Keratinocyte (primary cell): ENCODE results near the gene UBA6. TPM values are rescaled to one million over a fixed set of nuclear protein-coding genes. Genes with fewer than 3 reads are reported as not detected.
A peak's percentile ranks its signal among the peaks of the same experiment; 100 is the strongest.

ENCODE experiments used
- DNase-seq: peaks from one replicate; pipeline ENCODE4 v3.0.0-alpha.2; 2011; ENCODE audit warnings: low read depth, missing footprints, low spot score
- FAIRE-seq: peaks from 2 replicates; lab custom pipeline; 2011; peaks lifted over from hg19 to GRCh38; lab: Jason Lieb, UNC
- H2AFZ ChIP-seq: 2 replicates; pipeline ENCODE4 v1.6.0; 2012; ENCODE audit warnings: low read length, control low read depth, inconsistent platforms; ENCODE audit not compliant: control insufficient read depth
- H3K27ac ChIP-seq: 2 replicates; pipeline ENCODE4 v1.5.1; 2011; ENCODE audit warnings: low read length; ENCODE audit not compliant: control insufficient read depth, insufficient read depth
- H3K27me3 ChIP-seq: 3 replicates; pipeline ENCODE4 v1.6.0; 2011; ENCODE audit warnings: low read length; ENCODE audit not compliant: control insufficient read depth, insufficient read depth; ENCODE audit errors: extremely low read depth
- H3K36me3 ChIP-seq, 2 experiments: 2 replicates in 1 of 2; 3 replicates in 1 of 2; pipeline ENCODE4 v1.5.1; 2011; ENCODE audit warnings: low read length in 2 of 2, mild to moderate bottlenecking in 1 of 2; ENCODE audit not compliant: control insufficient read depth in 2 of 2, insufficient read depth in 2 of 2; ENCODE audit errors: extremely low read depth in 1 of 2
- H3K4me1 ChIP-seq: 3 replicates; pipeline ENCODE4 v1.5.1; 2011; ENCODE audit warnings: low read length; ENCODE audit not compliant: control insufficient read depth, insufficient read depth; ENCODE audit errors: extremely low read depth
- H3K4me2 ChIP-seq: 3 replicates; pipeline ENCODE4 v1.6.0; 2011; ENCODE audit warnings: low read depth, low read length; ENCODE audit not compliant: control insufficient read depth, insufficient read depth; ENCODE audit errors: extremely low read depth
- H3K4me3 ChIP-seq, 3 experiments: fragments of 200-600 bp in 1 of 3; sonication (generic) in 1 of 3; 2 replicates in 2 of 3; 3 replicates in 1 of 3; pipeline ENCODE4 v1.5.1; 2011 to 2016; ENCODE audit warnings: low read length in 3 of 3, mild to moderate bottlenecking in 3 of 3, control low read depth in 2 of 3, inconsistent platforms in 1 of 3, low read depth in 1 of 3, mixed read lengths in 1 of 3, mixed run types in 1 of 3, moderate library complexity in 1 of 3; ENCODE audit not compliant: control insufficient read depth in 2 of 3, insufficient read depth in 2 of 3; ENCODE audit errors: extremely low read depth in 1 of 3
- H3K79me2 ChIP-seq: 2 replicates; pipeline ENCODE4 v1.6.0; 2012; ENCODE audit warnings: low read length; ENCODE audit not compliant: control insufficient read depth, insufficient read depth
- H3K9ac ChIP-seq: 3 replicates; pipeline ENCODE4 v1.6.0; 2011; ENCODE audit warnings: low read length; ENCODE audit not compliant: control insufficient read depth, insufficient read depth; ENCODE audit errors: extremely low read depth
- H3K9me1 ChIP-seq: 3 replicates; pipeline ENCODE4 v1.6.0; 2011; ENCODE audit warnings: low read length; ENCODE audit not compliant: control insufficient read depth, insufficient read depth; ENCODE audit errors: extremely low read depth
- H3K9me3 ChIP-seq: 2 replicates; pipeline ENCODE4 v1.5.1; 2012; ENCODE audit warnings: low read depth, low read length; ENCODE audit not compliant: control insufficient read depth
- H4K20me1 ChIP-seq: 3 replicates; pipeline ENCODE4 v1.6.0; 2011; ENCODE audit warnings: low read length; ENCODE audit not compliant: control insufficient read depth, insufficient read depth; ENCODE audit errors: extremely low read depth
- CTCF ChIP-seq, 3 experiments: IDR thresholded peaks in 1 of 3; conservative IDR thresholded peaks in 1 of 3; optimal IDR thresholded peaks in 1 of 3; 2 replicates in 2 of 3; 3 replicates in 1 of 3; pipeline versions ENCODE3 to v1.5.1; 2011; ENCODE audit warnings: low read length in 3 of 3, mild to moderate bottlenecking in 3 of 3, moderate library complexity in 2 of 3, control low read depth in 1 of 3, inconsistent platforms in 1 of 3; ENCODE audit not compliant: insufficient read depth in 2 of 3; ENCODE audit errors: extremely low read depth in 1 of 3
- EZH2 ChIP-seq: IDR thresholded peaks from one replicate; pipeline ENCODE4 v1.6.1; 2012; ENCODE audit warnings: inconsistent platforms, mild to moderate bottlenecking, low read length, moderate library complexity
- dilution Hi-C: fragments of 300-500 bp; cut with MboI; formaldehyde crosslinking; loops from one replicate; pipeline ENCODE4 v1.7.0; 2020; ENCODE audit warnings: low sequenced_read_pairs; ENCODE audit not compliant: extremely low pct_ligation_motif_present
- polyA plus RNA-seq, 5 experiments: library from polyadenylated mRNA; depleted of rRNA in 3 of 5; stranded (reverse) in 3 of 5; stranded (forward) in 1 of 5; unstranded in 1 of 5; fragments of >200 nt; gene quantifications; 1 replicate in 1 of 5; 2 replicates in 3 of 5; 3 replicates in 1 of 5; pipeline versions ENCODE4 v1.2.1 to v1.2.3, GENCODE V29; 2011 to 2012; ENCODE audit warnings: missing spikeins in 2 of 5, low read depth in 1 of 5, low replicate concordance in 1 of 5

UBA6 gene
- polyA plus RNA-seq, 1 donor (not counting 4 experiments of a cell fraction or from before 2014, with no cell fraction given): 221 TPM

GRCh38 chr4:67721315-67721769 is 20.4 kb upstream of the UBA6 start:
- Histone ChIP-seq H3K9me3 (no peaks in the 10 kb centered on the region), H3K27ac (peak overlapping the region; percentile 82), H3K4me1 (peaks cover 49% of the 10 kb centered on the region), H3K9me1 (no peaks in the 10 kb centered on the region), H3K4me2 (peak overlapping the region; percentile 62), H3K4me3 (peak overlapping the region in 1 of 3 experiments; percentile 38), H3K9ac (peak overlapping the region; percentile 31), H3K36me3 (peaks cover 17 to 19% of the 10 kb centered on the region in 2 experiments), H3K27me3 (no peaks in the 10 kb centered on the region), H2AFZ (no peak overlapping the region), H3K79me2 (peaks cover 11% of the 10 kb centered on the region), H4K20me1 (no peaks in the 10 kb centered on the region)
- FAIRE-seq: no peak
- DNase-seq: no peak
- dilution Hi-C loops: no loop called here
- no peak for TF ChIP-seq EZH2
- no peak for TF ChIP-seq CTCF (optimal IDR thresholded peaks at IDR 0.05 in 1 of 3, IDR thresholded peaks at IDR 0.05 in 1 of 3, conservative IDR thresholded peaks at IDR 0.05 in 1 of 3; ENCODE audit: extremely low read depth in 1 of 3, insufficient read depth in 2 of 3, low read length in 3 of 3)

GRCh38 chr4:67719953-67720617 is 19.1 kb upstream of the UBA6 start:
- no peak for TF ChIP-seq CTCF (optimal IDR thresholded peaks at IDR 0.05 in 1 of 3, IDR thresholded peaks at IDR 0.05 in 1 of 3, conservative IDR thresholded peaks at IDR 0.05 in 1 of 3; ENCODE audit: extremely low read depth in 1 of 3, insufficient read depth in 2 of 3, low read length in 3 of 3)
- TF ChIP-seq EZH2: no peak
- H3K9ac ChIP-seq: no peak overlapping the region
- no peak for DNase-seq
- H3K4me3 ChIP-seq: no peak overlapping the region
- H3K9me1 ChIP-seq: no peaks in the 10 kb centered on the region
- peaks cover 19% of the 10 kb centered on the region for H3K79me2 ChIP-seq
- dilution Hi-C loops: no loop called here
- H4K20me1 ChIP-seq: no peaks in the 10 kb centered on the region
- no peaks in the 10 kb centered on the region for H3K27me3 ChIP-seq
- peaks cover 37% of the 10 kb centered on the region for H3K4me1 ChIP-seq
- no peak overlapping the region for H3K27ac ChIP-seq
- H3K9me3 ChIP-seq: no peaks in the 10 kb centered on the region
- FAIRE-seq: peak; percentile 23
- H3K4me2 ChIP-seq: no peak overlapping the region
- H3K36me3 ChIP-seq: peaks cover 19 to 23% of the 10 kb centered on the region in 2 experiments
- no peak overlapping the region for H2AFZ ChIP-seq
